ENCODE measurements around the gene GON4L. TPM values are rescaled to one million over a fixed set of nuclear protein-coding genes. Genes with fewer than 3 reads are reported as not detected.
A peak's percentile ranks its signal among the peaks of the same experiment; 100 is the strongest.
"Not testable (repeated sequence)": the region's sequence is repeated elsewhere in the genome, so short reads cannot be mapped to it uniquely, and the experiment has no call there.

GON4L gene
- total and polyA plus RNA-seq, 2 experiments from 2014 or later: 45.2 to 93.1 TPM

DNA sequence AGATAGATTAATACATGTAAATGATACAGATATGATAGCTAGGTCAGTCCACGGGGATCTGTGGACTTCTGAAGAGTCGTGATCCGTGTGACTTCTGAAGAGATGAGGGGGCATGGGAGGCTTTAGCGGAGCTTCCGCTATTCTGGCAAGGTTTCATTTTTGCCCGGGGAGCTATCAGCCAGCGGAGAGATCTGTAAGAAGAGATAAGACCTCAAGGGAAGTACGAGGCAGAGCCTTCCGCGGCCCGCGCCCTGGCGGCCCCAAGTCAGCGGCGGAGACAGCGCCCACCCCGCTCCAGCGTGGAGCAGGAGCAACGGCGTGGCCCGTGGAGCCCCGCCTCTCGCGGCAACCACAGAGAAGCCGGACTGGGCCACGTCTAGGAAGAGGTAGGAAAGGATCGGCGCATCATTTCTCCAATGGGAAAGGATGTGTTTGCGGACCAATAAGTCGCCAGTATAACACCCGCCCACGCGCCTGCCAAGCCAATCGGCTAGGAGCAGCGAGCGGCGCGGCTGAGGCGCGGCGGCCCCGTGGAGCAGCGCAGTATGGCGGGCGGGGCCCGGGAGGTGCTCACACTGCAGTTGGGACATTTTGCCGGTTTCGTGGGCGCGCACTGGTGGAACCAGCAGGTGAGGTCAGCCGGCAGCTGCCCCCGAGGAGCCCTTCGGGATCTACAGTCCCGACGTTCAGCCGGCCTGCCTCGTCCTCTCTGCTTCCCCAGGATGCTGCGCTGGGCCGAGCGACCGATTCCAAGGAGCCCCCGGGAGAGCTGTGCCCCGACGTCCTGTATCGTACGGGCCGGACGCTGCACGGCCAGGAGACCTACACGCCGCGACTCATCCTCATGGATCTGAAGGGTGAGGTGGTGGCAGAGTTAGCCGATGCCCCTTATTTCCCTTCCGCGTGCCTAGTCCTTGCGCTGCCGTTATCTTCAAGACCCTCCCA lies 111.5 kb downstream of the GON4L start:
- H3K9me3 Mint-ChIP-seq, H3K4me1 Mint-ChIP-seq: not testable (repeated sequence)
- peaks cover 22% of the 10 kb centered on the region for H3K36me3 Mint-ChIP-seq (ENCODE audit: low read depth)

DNA sequence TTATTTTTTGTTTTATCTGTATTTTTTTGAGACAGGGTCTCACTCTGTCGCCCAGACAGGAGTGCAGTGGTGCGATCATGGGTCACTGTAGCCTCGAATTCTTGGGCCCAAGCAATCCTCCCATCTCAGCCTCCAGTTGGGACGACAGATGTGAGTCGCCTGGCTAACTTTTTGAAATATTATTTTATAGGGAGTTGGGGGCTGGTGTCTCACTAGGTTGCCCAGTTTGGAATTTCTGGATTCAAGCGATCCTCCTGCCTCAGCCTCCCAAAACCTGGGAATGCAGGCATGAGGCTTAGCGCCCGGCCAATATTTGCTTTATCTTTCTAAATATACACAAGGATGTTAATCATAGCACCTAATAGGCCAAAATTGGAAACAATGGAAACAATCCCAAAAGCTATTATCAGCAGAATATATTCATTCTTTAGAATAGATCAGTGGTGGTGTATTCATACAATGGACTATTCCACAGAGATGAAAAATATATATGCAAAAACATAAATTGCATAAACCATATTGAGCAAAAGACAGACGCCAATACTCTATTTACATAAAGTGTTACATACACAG lies 112.2 kb downstream of the GON4L start:
- peaks cover 8% of the 10 kb centered on the region for H3K27me3 Mint-ChIP-seq (ENCODE audit: insufficient read depth, low read depth, poor library complexity)
- Histone ChIP-seq H3K9me2 (ENCODE audit: insufficient read depth) (no peaks in the 10 kb centered on the region), H3K27ac (ENCODE audit: low read depth) (no peak overlapping the region), H3F3A (replicated peaks; ENCODE audit: low read depth) (0 out of 2 replicates have a peak, but pooled peaks cover 3% of the 10 kb centered on the region), H3K79me2 (replicated peaks; ENCODE audit: insufficient read depth) (no peaks in the 10 kb centered on the region), H3K36me3 (ENCODE audit: insufficient read depth) (no peaks in the 10 kb centered on the region), H3K4me1 (ENCODE audit: insufficient read depth) (no peaks in the 10 kb centered on the region; the same call in 1 of the 2 replicates), H3K27me3 (ENCODE audit: insufficient read depth) (no peaks in the 10 kb centered on the region), H4K20me1 (replicated peaks; ENCODE audit: insufficient read depth) (0 out of 2 replicates have a peak, but pooled peaks cover 3% of the 10 kb centered on the region), H2AFZ (peak overlapping the region; percentile 81), H3K4me3 (peak overlapping the region; percentile 78), H3K4me2 (peak overlapping the region; percentile 87)
- peak overlapping the region; percentile 58; the same call in 1 of the 2 replicates for H3K27ac Mint-ChIP-seq
- H3K4me3 Mint-ChIP-seq: peak overlapping the region; percentile 91
- H3K4me1 Mint-ChIP-seq: peaks cover 3% of the 10 kb centered on the region; the same call in 1 of the 3 replicates
- H3K9me3 Mint-ChIP-seq: peaks cover 2% of the 10 kb centered on the region; the same call in 2 of the 3 replicates
- DNase-seq (ENCODE audit: low spot score) (no peak), ATAC-seq (no peak)
- peaks cover 19% of the 10 kb centered on the region for H3K36me3 Mint-ChIP-seq (ENCODE audit: low read depth)
- TF ChIP-seq JUNB (IDR thresholded peaks at IDR 0.05; ENCODE audit: unreplicated experiment) (no peak), STAT1 (IDR thresholded peaks at IDR 0.05; ENCODE audit: unreplicated experiment) (no peak), ZNF331 (CRISPR knock-in tag; IDR thresholded peaks at IDR 0.05; ENCODE audit: low read depth) (no peak), CREB1 (CRISPR knock-in tag; IDR thresholded peaks at IDR 0.05; ENCODE audit: low read depth) (no peak), ZNF114 (CRISPR knock-in tag; IDR thresholded peaks at IDR 0.05) (no peak), NANOG (IDR thresholded peaks at IDR 0.05; ENCODE audit: borderline replicate concordance) (no peak), EZH2 (IDR thresholded peaks at IDR 0.05; ENCODE audit: low read depth, unreplicated experiment) (no peak)
- TF ChIP-seq, protein P1, sequence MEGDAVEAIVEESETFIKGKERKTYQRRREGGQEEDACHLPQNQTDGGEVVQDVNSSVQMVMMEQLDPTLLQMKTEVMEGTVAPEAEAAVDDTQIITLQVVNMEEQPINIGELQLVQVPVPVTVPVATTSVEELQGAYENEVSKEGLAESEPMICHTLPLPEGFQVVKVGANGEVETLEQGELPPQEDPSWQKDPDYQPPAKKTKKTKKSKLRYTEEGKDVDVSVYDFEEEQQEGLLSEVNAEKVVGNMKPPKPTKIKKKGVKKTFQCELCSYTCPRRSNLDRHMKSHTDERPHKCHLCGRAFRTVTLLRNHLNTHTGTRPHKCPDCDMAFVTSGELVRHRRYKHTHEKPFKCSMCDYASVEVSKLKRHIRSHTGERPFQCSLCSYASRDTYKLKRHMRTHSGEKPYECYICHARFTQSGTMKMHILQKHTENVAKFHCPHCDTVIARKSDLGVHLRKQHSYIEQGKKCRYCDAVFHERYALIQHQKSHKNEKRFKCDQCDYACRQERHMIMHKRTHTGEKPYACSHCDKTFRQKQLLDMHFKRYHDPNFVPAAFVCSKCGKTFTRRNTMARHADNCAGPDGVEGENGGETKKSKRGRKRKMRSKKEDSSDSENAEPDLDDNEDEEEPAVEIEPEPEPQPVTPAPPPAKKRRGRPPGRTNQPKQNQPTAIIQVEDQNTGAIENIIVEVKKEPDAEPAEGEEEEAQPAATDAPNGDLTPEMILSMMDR (conservative IDR thresholded peaks at IDR 0.05; ENCODE audit: low read depth in 2 of 2): no peak
- TF ChIP-seq, protein P2, sequence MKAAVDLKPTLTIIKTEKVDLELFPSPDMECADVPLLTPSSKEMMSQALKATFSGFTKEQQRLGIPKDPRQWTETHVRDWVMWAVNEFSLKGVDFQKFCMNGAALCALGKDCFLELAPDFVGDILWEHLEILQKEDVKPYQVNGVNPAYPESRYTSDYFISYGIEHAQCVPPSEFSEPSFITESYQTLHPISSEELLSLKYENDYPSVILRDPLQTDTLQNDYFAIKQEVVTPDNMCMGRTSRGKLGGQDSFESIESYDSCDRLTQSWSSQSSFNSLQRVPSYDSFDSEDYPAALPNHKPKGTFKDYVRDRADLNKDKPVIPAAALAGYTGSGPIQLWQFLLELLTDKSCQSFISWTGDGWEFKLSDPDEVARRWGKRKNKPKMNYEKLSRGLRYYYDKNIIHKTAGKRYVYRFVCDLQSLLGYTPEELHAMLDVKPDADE (IDR thresholded peaks at IDR 0.05): no peak
- TF ChIP-seq, protein P3, sequence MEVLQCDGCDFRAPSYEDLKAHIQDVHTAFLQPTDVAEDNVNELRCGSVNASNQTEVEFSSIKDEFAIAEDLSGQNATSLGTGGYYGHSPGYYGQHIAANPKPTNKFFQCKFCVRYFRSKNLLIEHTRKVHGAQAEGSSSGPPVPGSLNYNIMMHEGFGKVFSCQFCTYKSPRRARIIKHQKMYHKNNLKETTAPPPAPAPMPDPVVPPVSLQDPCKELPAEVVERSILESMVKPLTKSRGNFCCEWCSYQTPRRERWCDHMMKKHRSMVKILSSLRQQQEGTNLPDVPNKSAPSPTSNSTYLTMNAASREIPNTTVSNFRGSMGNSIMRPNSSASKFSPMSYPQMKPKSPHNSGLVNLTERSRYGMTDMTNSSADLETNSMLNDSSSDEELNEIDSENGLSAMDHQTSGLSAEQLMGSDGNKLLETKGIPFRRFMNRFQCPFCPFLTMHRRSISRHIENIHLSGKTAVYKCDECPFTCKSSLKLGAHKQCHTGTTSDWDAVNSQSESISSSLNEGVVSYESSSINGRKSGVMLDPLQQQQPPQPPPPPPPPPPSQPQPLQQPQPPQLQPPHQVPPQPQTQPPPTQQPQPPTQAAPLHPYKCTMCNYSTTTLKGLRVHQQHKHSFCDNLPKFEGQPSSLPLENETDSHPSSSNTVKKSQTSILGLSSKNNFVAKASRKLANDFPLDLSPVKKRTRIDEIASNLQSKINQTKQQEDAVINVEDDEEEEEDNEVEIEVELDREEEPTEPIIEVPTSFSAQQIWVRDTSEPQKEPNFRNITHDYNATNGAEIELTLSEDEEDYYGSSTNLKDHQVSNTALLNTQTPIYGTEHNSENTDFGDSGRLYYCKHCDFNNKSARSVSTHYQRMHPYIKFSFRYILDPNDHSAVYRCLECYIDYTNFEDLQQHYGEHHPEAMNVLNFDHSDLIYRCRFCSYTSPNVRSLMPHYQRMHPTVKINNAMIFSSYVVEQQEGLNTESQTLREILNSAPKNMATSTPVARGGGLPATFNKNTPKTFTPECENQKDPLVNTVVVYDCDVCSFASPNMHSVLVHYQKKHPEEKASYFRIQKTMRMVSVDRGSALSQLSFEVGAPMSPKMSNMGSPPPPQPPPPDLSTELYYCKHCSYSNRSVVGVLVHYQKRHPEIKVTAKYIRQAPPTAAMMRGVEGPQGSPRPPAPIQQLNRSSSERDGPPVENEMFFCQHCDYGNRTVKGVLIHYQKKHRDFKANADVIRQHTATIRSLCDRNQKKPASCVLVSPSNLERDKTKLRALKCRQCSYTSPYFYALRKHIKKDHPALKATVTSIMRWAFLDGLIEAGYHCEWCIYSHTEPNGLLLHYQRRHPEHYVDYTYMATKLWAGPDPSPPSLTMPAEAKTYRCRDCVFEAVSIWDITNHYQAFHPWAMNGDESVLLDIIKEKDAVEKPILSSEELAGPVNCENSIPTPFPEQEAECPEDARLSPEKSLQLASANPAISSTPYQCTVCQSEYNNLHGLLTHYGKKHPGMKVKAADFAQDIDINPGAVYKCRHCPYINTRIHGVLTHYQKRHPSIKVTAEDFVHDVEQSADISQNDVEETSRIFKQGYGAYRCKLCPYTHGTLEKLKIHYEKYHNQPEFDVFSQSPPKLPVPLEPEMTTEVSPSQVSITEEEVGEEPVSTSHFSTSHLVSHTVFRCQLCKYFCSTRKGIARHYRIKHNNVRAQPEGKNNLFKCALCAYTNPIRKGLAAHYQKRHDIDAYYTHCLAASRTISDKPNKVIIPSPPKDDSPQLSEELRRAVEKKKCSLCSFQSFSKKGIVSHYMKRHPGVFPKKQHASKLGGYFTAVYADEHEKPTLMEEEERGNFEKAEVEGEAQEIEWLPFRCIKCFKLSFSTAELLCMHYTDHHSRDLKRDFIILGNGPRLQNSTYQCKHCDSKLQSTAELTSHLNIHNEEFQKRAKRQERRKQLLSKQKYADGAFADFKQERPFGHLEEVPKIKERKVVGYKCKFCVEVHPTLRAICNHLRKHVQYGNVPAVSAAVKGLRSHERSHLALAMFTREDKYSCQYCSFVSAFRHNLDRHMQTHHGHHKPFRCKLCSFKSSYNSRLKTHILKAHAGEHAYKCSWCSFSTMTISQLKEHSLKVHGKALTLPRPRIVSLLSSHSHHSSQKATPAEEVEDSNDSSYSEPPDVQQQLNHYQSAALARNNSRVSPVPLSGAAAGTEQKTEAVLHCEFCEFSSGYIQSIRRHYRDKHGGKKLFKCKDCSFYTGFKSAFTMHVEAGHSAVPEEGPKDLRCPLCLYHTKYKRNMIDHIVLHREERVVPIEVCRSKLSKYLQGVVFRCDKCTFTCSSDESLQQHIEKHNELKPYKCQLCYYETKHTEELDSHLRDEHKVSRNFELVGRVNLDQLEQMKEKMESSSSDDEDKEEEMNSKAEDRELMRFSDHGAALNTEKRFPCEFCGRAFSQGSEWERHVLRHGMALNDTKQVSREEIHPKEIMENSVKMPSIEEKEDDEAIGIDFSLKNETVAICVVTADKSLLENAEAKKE (CRISPR knock-in tag; IDR thresholded peaks at IDR 0.05): no peak

More for the DNA sequence above, 111.5 kb downstream of the GON4L start:
- H3K27ac ChIP-seq (ENCODE audit: low read depth); H3K4me1 ChIP-seq (ENCODE audit: insufficient read depth); H3K27me3 Mint-ChIP-seq (ENCODE audit: insufficient read depth, low read depth, poor library complexity); H4K20me1 ChIP-seq (replicated peaks; ENCODE audit: insufficient read depth); H3K36me3 ChIP-seq (ENCODE audit: insufficient read depth); H3K79me2 ChIP-seq (replicated peaks; ENCODE audit: insufficient read depth); H3K27me3 ChIP-seq (ENCODE audit: insufficient read depth); H3F3A ChIP-seq (replicated peaks; ENCODE audit: low read depth); H3K9me2 ChIP-seq (ENCODE audit: insufficient read depth): not testable (repeated sequence)
- DNase-seq (ENCODE audit: low spot score) (peak; percentile 96), ATAC-seq (peak; percentile 95)
- H3K27ac Mint-ChIP-seq: peak overlapping the region; percentile 58; the same call in 1 of the 2 replicates
- peak overlapping the region; percentile 78 for H3K4me3 ChIP-seq
- peak overlapping the region; percentile 91 for H3K4me3 Mint-ChIP-seq
- peak overlapping the region; percentile 81 for H2AFZ ChIP-seq
- TF ChIP-seq CREB1 (CRISPR knock-in tag; IDR thresholded peaks at IDR 0.05; ENCODE audit: low read depth) (peak; percentile 58), POLR2AphosphoS5 (IDR thresholded peaks at IDR 0.05; ENCODE audit: low read depth) (peak; percentile 70)
- H3K4me2 ChIP-seq: peak overlapping the region; percentile 87
